GM19328 (cell line): ENCODE data around the gene CACNB4.
"Not testable (repeated sequence)": the region's sequence is repeated elsewhere in the genome, so short reads cannot be mapped to it uniquely, and the experiment has no call there.

ENCODE experiments used
- ATAC-seq: cut with Tn5 transposase; IDR thresholded peaks from one replicate; pipeline ENCODE4 v1.9.1; 2021; ENCODE audit warnings: mild to moderate bottlenecking, moderate library complexity; ENCODE audit not compliant: unreplicated experiment

CACNB4 gene

DNA sequence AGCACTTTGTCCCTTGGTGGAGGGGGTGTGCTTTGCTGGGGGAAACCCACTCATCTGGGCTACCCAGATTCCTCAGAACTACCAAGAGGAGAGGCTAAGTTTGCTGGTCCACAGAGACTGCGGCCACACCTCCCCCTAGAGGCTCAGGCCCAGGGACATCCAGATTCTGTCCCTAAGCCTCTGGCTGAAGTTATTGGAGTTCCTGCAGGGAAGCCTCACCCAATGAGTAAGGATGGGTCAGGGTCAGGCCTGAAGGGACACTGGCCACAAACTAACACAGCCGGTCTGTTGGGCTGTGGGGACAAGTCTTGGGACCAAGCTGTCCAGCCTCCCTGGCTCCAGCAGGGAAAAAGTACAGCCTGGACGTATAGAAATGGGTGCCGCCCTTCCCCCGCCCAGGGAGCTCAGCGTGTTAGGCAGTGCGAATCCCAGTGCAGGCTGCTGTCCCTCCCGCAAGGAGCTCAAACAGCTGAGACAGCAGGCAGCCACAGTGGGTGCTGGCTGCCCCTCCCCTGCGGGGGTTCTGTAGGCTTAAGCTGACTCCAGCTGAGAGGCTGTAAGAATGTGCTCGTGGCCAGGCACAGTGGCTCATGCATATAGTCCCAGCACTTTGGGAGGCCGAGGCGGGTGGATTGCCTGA is 183.7 kb downstream of the CACNB4 start:
- ATAC-seq, result no peak

DNA sequence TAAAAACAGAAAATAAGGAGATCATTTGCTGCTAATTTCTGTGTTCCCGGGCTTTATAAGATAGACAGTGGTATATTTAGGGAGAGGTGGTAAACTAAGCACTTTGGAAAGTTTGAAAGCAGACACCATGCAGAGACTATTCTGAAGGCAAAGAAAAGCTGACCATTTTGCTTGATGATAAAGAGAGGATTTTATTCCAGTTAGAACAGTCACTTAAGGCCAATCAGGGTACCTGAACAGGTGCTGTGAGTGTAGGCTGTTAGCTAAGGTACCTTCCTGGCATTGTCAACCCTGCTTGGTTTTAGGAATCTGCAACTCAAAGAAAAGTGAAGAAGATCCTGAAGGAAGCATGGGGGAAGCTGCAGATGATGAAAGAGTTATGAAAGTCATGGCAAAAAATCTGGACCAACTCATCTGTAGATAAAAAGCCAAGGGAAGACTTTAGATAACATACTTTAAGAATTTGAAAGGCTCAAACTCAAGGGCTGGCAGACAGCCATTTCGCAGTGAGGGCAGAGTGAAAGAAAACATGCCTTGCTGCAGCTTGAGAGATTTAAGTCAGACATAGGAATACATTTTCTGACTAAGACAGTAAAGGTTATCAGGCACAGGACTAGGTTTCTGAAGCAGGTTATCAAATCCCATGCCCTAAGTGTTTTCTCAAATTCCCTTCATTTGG is 190.5 kb downstream of the CACNB4 start:
- ATAC-seq, result no peak

DNA sequence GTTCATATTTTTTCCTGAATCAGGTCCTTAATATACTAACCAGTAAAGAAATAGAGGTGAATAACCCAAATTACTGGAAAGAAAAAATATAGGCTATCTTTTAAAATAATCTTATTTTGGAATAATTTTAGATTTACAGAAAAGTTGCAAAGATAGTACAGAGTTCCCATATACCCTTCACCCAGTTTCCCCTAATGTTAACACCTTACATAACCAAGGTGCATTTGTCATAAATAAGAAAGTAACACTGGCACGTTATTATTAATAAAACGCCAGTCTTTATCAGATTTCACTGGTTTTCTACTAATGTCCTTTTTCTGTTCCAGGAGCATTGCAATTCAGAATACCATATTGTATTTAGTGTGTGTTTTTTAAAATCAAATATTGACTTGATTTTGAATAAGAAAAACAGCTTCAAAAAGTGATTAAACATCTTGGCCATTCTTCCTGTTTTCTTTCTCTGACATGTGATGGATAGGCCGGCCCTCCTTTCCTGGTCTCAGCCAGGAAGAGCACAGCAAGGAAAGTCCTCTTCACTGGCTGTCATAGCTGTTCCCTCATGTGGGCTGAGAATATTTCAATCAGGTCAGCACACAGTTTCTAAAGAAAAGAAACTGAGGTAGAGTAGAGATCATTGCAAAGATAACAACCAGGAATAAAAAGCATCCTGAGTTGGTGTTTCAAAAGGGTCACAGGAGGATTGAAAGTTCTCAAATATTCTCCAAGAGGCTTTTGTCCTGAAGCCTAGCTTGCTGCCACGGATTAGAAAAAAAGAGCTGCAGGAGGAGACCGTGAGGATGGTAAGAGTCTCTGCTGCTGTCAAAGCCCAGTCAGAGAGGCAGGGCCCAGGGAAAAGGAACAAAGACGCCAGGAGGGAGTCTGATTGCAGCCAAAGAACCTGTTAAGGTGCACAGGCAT is 191.3 kb downstream of the CACNB4 start:
- ATAC-seq, result no peak

DNA sequence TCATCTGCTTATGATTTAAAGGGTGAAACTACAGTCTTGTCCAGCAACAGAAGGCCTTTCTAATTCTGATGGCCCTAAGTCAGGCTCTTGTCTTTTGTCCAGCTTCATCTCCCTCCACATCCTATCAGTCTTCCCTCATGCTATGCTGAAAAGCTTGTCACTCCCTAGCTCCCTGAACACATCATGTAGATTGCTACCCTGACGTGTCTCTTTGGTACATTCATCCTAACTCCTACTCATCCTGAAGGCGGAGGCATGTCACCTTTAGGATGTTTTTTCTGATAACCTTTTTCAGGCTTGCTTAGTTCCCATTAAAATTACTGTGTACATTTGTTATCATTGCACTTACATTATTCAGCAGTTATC is 192.2 kb downstream of the CACNB4 start:
- ATAC-seq, result peak; percentile 11

DNA sequence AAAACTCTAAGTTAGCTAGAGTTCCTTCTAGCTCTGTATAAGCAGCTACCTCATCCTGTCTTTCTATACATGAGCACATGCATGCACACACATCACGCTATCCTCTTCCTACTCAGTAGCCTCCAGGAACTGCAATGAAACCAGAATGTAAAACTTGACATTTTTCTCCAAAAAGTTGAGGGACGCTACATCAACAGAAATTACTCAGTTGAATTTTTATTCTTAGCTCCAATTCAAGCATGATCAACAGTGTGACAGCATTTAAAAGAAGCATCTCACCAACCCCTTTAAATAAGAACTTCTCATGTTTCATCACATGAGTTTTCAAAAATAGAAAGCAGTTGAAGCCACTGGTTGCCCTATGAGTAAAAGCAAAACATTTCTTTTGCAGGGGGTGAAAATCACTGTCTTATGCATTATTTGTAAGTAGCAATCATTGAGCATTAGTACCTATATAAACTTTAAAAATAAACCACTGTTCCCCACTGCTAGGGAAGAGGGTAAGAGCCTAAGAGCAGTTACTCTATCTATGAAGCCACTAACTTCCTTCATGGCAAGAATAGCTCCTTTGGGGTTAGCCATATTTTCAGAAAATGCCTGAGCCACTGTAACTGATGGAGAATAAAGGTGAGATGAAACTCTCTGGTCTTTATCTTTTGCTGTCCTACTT is 192.7 kb downstream of the CACNB4 start:
- peak; percentile 77 for ATAC-seq

DNA sequence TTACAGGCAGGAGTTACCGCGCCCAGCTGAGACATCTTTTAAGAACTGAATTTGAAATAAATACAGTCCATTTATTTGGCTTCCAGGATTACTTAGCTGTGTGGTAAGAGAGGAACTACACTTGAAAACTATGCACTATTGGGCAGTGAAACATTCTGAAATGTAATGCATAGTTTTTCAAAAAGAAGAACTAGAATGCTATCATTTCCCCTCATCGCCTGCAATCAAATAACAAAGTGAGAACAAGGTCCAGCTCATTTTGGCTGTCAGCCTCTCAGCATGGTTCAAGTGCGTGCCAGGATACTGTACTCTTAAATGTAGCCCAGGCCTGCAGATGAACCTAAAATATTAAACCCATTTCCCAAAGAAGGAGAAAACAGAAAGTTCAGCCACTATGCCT is 194.0 kb downstream of the CACNB4 start:
- ATAC-seq, result no peak

DNA sequence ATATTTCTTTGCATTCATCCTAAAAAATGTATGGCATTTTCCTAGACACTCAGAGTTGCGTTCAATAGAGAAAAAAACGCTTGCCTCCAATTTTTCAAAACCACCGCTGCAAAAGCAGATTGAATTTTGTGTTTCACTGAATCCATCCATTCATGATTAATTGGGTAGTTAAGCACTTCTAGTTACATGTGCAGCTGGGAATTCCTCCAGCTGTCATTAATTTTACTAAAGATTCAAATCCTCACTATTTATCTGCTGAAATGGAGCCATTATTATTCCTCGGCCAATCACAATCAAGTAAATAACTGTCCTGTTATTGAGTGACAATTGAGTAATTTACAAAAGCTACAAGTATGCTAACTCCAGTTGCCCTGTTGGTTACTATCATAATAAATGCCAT is 194.8 kb downstream of the CACNB4 start:
- no peak for ATAC-seq

DNA sequence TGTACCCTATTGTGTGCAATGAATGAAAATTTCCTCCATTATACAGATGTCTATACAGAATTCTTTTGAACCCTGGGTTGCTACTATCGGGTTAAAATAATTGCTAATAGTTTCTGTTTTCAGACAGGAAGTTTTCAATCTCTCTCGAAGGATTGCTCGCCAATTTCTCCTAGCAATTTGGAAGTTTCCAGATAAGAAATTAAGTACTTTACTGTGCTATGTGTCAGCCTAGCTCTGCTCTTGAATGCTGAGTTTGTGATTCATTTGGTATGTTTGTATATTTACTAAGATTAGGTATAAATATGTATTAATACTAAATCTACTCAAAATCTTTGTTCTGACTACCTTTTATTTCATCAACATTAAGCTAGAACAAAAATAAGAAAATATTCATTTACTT is 196.0 kb downstream of the CACNB4 start:
- no peak for ATAC-seq

DNA sequence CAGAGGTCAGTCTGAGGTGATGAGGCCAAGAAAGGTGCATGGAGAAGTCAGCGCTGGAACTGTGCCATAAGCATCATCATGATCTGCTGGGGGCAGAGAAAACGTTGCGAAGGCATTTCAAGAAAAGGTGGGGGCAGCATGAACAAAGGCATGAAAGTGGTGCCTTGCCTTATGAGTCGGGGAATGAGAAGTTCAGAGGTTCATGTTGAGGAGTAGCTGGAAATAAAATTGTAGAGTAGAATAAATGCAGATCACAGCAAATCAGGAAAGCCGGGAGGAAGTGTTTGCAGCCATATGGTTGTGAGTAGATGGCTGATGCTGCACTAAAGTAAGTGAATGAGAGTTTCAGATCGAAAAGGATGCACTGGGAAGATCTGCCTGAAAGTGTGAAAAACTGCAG is 198.5 kb downstream of the CACNB4 start:
- no peak for ATAC-seq

DNA sequence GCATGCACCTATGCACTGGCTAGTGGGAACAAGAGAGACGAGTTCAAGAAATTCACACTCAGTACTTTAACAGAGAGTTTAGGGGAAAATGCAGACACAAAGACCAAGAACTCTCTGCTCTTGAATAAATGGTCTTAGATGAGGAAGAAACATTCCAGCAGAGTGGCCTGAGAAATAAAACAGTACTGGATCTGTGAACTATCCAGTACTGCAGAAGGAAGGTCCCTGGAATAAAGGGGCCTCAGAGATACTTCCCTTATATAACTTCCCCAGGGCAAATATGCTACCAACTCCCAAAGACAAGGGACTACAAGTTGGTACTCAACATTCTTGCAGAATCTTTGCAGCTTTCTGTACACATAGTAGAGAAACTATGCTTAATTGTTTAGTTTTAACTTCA is 199.7 kb downstream of the CACNB4 start:
- ATAC-seq, result no peak

DNA sequence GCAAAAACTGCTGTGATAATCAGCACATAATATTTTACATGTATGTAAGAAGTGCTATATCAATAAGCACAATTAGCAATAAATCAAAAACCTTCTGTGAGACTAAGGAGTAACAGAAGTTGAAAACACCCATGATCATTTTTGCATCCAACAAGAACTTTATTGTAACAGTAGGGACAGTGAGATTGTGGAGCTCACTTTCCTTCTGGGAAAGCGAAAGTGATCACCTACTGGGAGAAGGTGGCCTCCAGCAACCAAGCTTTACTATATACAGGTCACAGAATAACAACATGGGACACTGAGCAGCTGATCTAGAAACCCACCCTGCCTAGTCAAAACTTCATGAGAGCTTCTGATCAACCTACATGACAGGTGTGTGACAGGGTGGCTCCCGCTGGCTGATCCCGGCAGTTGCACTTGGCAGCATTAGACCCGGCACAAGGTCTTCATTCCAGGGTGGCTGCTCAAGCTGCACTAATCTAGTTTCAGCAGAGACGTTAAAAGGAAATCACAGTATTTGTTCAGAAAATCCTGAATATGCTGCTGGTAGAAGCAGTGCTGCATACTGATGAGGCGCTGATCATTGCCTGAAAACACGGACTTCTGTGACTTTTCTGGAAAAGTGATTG is 207.2 kb downstream of the CACNB4 start:
- no peak for ATAC-seq

DNA sequence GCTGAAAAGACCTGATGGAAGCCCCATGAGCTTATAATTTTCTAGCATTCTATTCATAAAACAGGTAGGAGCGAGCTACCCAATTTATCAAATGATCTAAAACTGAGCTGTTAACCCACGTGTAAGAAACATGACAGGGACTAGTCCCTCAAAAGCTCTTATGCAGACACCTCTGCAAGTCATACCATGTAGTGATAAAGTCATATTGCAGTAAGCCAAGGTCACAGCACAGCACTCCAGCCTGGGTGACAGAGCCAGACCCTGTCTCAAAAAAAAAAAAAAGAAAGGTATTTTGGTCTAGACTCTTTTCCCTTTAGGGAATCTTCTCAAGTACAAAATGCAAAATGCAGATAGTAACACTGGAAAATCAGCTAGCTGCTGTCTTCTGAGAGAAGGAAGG is 211.7 kb downstream of the CACNB4 start:
- no peak for ATAC-seq

DNA sequence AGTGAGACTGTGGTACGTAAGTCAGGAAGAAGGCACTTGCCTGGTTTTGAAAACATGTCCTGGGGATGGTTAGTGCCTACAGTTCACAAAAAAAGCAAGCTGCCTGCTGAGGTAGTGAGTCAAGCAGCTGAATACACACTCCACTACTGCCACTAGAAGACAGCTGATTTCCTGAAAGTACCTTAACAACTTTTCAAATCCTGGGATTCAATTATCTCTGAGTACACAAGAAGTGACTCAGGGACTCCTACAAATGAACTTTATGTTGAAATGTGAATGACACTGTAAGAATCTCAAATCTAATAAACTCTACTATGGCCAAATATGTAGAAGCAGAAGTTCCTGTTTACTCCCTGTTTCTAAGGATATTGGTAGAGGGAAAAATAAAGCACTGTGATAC is 212.6 kb downstream of the CACNB4 start:
- ATAC-seq, result no peak

DNA sequence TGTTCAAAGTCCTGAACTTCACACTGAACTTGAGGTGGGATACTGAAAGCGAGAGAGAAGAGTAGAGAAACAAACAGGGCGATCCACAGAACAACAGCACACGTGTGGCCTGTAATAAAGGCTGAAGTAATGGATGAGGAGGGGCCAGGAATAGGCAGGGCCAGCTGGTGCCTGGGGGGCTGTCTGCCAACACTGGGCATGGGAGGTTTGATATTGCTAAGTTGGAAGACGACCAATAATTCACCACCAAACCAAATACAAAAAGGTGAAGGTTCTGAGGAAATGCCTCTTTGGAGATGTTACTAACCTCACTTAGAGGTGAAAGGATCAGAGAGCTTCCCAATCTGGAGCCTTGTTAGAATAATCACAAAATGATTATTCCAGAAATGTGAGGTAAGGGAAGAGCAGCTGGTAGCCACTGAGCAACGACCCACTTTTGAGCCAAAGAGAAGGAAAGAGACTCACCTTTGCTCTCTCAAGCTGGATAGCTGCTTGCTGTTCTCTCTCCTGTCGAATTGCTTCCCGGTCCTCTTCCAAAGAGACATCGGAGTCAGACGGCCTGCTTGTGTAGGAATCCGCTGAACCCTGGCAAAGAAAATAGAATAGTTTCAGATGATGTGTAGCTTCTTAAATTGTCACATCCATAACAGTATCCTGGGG is 215.9 kb downstream of the CACNB4 start:
- no peak for ATAC-seq

DNA sequence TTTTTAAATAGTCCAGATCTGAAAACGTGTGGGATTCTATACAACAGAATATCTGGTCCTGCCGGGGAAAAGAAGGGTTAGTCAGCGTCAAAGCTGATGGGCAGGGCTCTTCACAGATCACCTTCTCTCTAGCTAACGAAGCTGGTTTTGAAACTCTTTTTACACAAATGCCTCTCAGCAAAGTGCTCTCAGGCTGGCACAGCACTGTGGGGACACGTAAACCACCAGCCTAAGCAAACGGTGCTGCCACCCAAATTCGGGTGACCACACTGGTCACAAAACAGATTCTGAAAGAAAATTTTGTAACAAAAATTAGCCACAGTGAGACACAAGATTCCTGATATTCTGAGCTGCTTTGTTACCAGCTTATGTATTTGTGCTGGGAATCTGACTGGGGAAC is 217.5 kb downstream of the CACNB4 start:
- ATAC-seq, result no peak

DNA sequence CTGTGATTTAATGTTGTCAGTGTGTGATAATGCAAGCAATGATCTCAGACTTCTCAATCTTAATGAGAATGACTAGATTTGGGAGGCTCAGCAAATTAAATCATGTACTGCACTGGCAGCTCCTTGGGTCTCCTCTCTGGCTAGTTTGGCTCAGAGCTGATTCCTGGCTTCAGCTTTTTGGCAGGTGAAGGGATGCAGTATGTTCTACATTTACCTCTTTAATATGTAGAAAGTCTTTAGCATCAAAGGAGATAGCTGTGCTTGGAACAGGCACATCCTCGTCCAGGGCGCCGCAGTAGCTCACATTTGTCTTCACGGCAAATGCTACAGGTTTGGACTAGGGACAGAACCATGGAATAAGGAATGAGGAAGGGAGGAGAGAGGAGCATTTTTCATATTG is 218.3 kb downstream of the CACNB4 start:
- no peak for ATAC-seq

DNA sequence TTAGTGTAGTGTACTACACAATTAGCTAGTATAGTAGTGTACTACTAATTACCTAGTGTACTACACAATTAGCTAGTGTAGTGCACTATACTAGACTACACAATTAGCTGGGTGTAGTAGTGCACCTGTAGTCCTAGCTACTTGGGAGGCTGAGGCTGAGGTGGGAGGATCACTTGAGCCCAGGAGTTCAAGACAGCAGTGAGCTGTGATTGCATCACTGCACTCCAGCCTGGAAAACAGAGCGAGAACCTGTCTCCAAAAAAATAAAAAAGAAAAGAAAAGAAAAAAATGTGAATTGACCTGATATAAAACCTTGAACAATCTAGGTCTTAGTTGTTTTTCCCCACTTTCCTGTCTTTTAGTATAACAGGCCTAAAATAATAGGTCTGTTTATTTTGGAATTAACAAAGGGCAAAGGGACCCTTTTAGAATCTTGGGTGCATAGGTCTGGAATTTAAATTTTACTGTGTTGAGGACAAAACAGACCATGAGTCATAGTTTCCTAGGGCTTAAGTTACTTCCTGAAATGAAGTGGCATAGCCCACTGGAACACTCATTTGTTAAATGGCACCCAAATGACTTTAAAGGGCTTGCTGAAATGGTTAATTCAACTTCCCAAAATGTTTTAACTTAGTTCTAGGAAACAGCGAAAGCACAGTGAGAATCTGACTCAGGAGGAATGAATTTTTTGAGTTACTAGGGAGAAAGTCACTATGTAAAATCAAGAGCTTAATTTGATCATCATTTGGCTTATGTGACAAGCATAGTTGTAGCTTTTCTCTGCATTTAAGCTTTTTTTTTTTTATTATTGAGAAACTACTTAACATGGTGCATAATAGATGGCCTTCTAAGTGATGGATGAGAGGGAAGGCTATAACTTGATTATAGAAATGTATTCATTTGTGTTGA is 219.9 kb downstream of the CACNB4 start:
- ATAC-seq, result no peak

DNA sequence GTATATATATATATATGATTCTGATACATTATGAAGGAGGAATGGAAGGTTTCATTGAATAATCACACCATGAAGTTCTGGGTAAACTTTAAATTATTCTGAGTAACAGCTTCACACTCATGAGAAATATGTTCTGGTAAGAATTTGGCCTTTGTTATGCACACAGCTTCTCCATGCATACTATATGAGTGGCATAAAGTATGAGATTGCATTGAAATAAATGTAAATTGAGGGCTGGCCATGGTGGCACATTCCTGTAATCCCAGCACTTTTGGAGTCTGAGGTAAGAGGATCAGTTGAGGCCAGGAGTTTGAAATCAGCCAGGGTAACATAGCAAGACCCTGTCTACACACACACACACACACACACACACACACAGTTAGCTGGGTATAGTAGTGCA is 220.6 kb downstream of the CACNB4 start:
- ATAC-seq, result no peak

DNA sequence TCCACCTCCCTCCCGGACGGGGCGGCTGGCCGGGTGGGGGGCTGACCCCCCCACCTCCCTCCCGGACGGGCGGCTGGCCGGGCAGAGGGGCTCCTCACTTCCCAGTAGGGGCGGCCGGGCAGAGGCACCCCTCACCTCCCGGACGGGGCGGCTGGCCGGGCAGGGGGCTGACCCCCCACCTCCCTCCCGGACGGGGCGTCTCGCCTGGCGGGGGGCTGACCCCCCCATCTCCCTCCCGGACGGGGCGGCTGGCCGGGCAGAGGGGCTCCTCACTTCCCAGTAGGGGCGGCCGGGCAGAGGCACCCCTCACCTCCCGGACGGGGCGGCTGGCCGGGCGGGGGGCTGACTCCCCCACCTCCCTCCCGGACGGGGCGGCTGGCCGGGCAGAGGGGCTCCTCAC is 223.2 kb downstream of the CACNB4 start:
- not testable (repeated sequence) for ATAC-seq
